ENCODE results near the gene RASSF4.

The RASSF4 gene

GRCh38 chr10:45015590-45015989 is 56.0 kb downstream of the RASSF4 start:
- no peak for DNase-seq

- DNase-seq: no peak
Measured at GRCh38 chr10:45023426-45023825, 63.8 kb downstream of the RASSF4 start.

- no peak for DNase-seq
Measured at GRCh38 chr10:45034301-45034700, 74.7 kb downstream of the RASSF4 start.

DNA sequence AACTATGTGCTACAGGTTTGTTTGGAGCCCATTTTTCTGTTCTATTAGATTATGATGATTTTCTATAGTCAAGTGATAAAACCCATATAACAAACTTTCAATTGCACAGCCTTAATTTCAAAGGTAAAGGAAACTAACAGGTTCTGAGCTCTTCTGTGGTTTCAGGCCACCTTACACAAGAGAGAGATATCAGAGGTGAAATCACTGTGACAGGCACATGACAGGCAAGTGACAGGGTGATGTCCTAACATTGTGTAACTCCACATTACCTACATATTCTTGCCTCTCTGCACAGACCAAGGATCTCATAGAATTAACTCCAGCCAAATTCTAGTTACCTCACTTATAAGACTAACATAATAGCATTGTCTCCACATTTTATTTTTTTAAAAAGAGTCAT is 76.1 kb downstream of the RASSF4 start:
- no peak for DNase-seq

GRCh38 chr10:45040921-45041542 is 81.4 kb downstream of the RASSF4 start:
- DNase-seq: no peak

DNA sequence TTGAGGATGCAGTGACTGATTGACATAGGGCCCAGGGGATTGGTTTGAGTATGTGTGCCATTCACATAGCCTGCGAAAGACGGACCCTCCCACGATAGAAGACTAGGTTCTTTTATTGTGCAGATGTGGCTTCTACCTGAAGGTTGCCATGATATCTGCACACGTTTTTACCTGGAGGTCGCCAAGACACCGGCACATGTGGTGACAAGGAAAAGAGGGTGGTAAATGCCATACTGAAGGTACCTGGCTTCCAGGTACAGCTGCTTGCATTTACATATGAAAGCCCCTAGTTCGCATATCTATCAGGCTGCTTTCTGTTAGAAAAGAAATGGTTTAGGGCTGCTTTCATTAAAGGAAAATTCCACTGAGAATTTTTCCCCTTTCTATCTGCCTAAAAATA is 84.7 kb downstream of the RASSF4 start:
- DNase-seq: no peak
